ENCODE measurements around the gene HCRTR1.
A peak's percentile ranks its signal among the peaks of the same experiment; 100 is the strongest.

Gene HCRTR1

DNA sequence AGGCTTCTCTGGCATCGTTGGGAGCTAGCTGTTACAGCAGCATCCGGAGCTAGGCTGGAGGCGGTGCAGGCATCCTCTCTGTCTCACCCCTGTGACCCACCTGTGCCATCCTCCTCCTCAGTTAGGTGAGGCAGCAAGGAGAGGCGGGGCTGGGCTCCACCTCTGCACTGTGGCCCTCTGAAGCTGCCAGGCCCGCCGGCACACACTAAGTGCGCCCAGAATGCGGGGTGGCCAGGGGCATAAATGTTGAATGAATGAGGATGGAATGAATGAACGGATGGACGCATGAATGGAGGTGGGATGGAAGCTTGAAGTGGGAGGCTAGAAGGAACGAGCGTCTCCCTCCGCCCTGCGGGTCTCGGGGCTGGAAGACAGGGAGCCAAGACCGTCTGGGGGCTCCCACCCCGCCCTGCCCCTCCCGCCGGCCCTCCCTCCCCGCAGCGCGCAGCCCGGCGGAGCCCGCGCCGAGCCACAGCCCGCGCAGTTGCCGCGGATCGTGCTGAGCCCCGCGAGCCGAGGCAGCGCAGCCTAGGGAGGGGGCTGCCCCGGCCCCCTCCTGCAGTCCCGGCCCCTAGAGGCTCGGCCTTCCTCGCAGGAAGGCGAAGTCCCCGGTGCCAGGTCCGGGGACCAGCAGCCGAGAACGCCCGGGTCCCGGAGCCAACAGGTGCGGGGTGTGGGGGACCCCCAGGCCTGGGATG lies at the start of gene HCRTR1:
Gene HCRTR1, plus strand, starts transcription at position 472 of the 698 bp plus-strand sequence. CDS start 1,504 bp downstream, outside the sequence.
- Histone ChIP-seq H3K4me1 (ENCODE audit: control insufficient read depth, insufficient read depth, low read length) (peaks cover 5% of the 10 kb centered on the region; the same call in 1 of the 2 replicates), H3K9me3 (ENCODE audit: control insufficient read depth, insufficient read depth, low read length) (no peaks in the 10 kb centered on the region), H3K36me3 (ENCODE audit: control insufficient read depth, insufficient read depth, low read length) (no peaks in the 10 kb centered on the region), H3K4me3 (ENCODE audit: low read length) (peak within 1 kb of the TSS; percentile 74; the same call in 1 of the 2 replicates), H3K27me3 (ENCODE audit: control insufficient read depth, insufficient read depth, low read length) (peaks cover 5% of the 10 kb centered on the region; the same call in 1 of the 2 replicates), H3K27ac (ENCODE audit: low read length) (no peak within 1 kb of the TSS)
- no peak for DNase-seq (ENCODE audit: low read depth, low spot score)
- no CpG with 5 or more reads among the region's 48 CpGs for WGBS (ENCODE audit: insufficient coverage, insufficient read length)

DNA sequence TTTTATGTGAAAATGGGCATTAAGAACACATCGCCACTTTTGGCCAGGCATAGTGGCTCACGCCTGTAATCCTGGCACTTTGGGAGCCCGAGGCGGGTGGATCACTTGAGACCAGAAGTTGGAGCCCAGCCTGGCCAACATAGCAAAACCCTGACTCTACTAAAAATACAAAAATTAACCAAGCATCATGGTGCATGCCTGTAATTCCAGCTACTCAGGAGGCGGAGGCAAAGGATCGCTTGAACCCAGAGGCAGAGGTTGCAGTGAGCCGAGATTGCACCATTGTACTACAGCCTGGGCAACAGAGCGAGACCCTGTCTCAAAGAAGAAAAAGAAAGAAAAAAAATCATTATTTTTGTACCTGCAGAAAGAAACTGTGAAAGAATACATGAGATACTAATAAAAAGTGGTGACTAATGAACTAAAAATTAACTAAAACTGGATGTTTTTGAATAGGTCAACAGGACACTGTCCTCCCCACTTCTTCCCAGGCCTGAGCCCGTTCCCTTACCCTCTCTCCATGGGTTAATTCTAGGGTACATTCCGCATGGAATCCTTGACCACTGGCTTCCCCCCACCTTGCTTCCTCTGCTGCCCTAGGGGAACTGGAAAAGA lies 49.4 kb upstream of the HCRTR1 start:
- H3K4me3 ChIP-seq (ENCODE audit: low read length): no peak overlapping the region
- no peaks in the 10 kb centered on the region for H3K36me3 ChIP-seq (ENCODE audit: control insufficient read depth, insufficient read depth, low read length)
- H3K9me3 ChIP-seq (ENCODE audit: control insufficient read depth, insufficient read depth, low read length): no peaks in the 10 kb centered on the region
- no peaks in the 10 kb centered on the region for H3K27me3 ChIP-seq (ENCODE audit: control insufficient read depth, insufficient read depth, low read length)
- no peak overlapping the region for H3K27ac ChIP-seq (ENCODE audit: low read length)
- no CpG with 5 or more reads among the region's 10 CpGs for WGBS (ENCODE audit: insufficient coverage, insufficient read length)
- 0 out of 2 replicates have a peak, but pooled peaks cover 1% of the 10 kb centered on the region for H3K4me1 ChIP-seq (ENCODE audit: control insufficient read depth, insufficient read depth, low read length)
- no peak for DNase-seq (ENCODE audit: low read depth, low spot score)

DNA sequence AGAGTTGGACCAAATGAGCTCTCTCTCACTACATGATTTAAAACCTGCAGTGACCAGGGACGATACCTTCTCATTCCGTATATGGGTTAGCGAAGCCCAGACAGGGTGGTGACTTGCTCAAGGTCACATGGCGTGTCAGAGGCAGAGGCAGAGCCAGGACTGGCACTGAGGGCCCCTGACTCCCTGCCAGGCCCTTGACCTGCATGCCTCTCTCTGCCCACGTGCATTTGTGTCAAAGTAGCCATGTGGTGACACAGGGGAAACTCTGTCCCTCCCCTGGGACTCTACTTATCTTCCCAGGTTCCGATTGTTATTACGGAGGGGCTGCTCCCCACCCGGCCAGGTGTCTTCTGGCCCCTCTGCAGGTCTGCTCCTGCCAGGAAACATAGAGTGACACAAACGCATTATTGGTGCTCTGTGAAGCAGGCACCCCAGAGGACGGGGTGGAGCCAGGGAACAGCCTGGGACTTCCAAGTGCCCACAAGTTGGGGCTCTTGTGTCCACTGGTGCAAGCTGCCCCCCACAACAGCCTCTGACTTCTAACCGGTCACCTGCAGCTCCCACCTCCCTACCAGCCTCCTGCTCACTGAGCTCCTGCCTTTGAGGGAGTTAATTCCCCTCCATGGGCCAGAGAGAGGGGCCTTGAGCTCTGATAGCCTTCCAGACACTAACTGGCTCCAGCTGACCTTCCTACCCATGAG lies 48.4 kb upstream of the HCRTR1 start:
- no peaks in the 10 kb centered on the region for H3K9me3 ChIP-seq (ENCODE audit: control insufficient read depth, insufficient read depth, low read length)
- H3K27ac ChIP-seq (ENCODE audit: low read length): no peak overlapping the region
- no peaks in the 10 kb centered on the region for H3K27me3 ChIP-seq (ENCODE audit: control insufficient read depth, insufficient read depth, low read length)
- H3K4me1 ChIP-seq (ENCODE audit: control insufficient read depth, insufficient read depth, low read length): 0 out of 2 replicates have a peak, but pooled peaks cover 1% of the 10 kb centered on the region
- DNase-seq (ENCODE audit: low read depth, low spot score): no peak
- no peaks in the 10 kb centered on the region for H3K36me3 ChIP-seq (ENCODE audit: control insufficient read depth, insufficient read depth, low read length)
- no peak overlapping the region for H3K4me3 ChIP-seq (ENCODE audit: low read length)
- no CpG with 5 or more reads among the region's 11 CpGs for WGBS (ENCODE audit: insufficient coverage, insufficient read length)

DNA sequence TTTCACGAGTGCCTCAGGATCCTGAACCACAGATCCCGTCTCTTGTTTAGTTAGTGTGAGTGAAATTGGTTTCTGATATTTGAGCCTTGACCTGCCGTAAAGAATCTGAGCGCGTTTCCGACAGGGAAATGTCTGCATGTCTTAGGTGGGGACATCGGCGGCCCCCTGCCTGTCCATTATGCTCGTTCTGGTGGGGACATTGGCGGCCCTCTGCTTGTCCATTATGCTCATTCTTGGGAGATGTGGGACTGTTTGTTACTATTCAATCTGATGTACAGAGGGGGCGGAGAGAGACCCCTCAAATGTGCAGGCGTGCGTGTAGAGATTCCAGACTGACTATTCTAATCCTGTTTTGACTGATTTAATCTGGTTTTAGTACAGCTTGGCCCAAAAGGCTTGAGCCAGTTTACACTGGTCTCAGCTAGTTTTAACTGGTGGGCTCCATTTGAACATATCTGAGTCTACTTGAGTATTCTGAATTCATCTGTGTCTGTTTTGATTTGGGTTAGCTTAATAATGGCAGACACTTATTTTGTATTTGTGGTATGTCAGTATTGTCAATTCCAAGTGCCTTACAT lies 47.8 kb upstream of the HCRTR1 start:
- H3K4me3 ChIP-seq (ENCODE audit: low read length): no peak overlapping the region
- WGBS (ENCODE audit: insufficient coverage, insufficient read length): no CpG with 5 or more reads among the region's 13 CpGs
- no peaks in the 10 kb centered on the region for H3K27me3 ChIP-seq (ENCODE audit: control insufficient read depth, insufficient read depth, low read length)
- no peaks in the 10 kb centered on the region for H3K36me3 ChIP-seq (ENCODE audit: control insufficient read depth, insufficient read depth, low read length)
- no peaks in the 10 kb centered on the region for H3K4me1 ChIP-seq (ENCODE audit: control insufficient read depth, insufficient read depth, low read length)
- no peak for DNase-seq (ENCODE audit: low read depth, low spot score)
- no peaks in the 10 kb centered on the region for H3K9me3 ChIP-seq (ENCODE audit: control insufficient read depth, insufficient read depth, low read length)
- no peak overlapping the region for H3K27ac ChIP-seq (ENCODE audit: low read length)

DNA sequence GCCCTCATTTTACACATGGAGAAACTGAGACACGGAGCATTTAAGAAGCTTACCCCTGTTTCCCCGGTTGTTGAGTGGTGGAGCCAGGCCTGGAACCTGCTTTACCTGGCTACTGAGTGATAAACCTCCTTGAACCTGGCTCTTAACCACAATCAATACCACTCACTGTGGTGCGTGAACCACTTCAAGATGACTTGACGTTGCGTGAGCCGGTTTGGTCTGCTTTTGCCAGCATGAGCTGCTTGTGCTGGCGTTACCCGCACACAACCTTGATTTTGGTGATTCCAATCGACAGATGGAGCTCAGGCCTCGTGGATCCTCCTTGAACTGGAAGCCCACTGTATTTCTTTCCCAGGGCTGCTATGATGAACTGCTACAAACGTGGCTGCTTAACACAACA lies 47.3 kb upstream of the HCRTR1 start:
- no peak overlapping the region for H3K4me3 ChIP-seq (ENCODE audit: low read length)
- no CpG with 5 or more reads among the region's 11 CpGs for WGBS (ENCODE audit: insufficient coverage, insufficient read length)
- H3K9me3 ChIP-seq (ENCODE audit: control insufficient read depth, insufficient read depth, low read length): no peaks in the 10 kb centered on the region
- DNase-seq (ENCODE audit: low read depth, low spot score): no peak
- H3K27ac ChIP-seq (ENCODE audit: low read length): no peak overlapping the region
- H3K27me3 ChIP-seq (ENCODE audit: control insufficient read depth, insufficient read depth, low read length): no peaks in the 10 kb centered on the region
- no peaks in the 10 kb centered on the region for H3K36me3 ChIP-seq (ENCODE audit: control insufficient read depth, insufficient read depth, low read length)
- H3K4me1 ChIP-seq (ENCODE audit: control insufficient read depth, insufficient read depth, low read length): peaks cover under 1% of the 10 kb centered on the region; the same call in 1 of the 2 replicates

DNA sequence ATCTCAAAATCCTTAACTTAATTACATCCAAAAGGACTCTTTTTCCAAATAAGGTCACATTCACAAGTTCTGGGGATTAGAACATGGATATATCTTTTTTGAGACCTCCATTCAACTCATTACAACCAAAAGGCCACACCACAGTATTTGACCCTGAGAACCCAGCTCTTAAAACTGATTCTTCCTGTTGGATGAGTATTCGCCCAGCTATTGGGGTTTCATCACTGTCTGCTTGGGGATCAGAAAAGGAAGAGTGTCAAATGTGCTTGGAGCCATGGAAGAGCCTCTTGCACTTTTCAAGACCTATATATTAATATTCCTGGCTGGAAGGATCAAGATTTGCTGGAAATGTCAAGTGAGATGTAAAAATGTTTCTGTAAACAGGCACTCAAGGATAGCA lies 46.6 kb upstream of the HCRTR1 start:
- no peaks in the 10 kb centered on the region for H3K27me3 ChIP-seq (ENCODE audit: control insufficient read depth, insufficient read depth, low read length)
- H3K36me3 ChIP-seq (ENCODE audit: control insufficient read depth, insufficient read depth, low read length): no peaks in the 10 kb centered on the region
- H3K27ac ChIP-seq (ENCODE audit: low read length): no peak overlapping the region
- no CpG with 5 or more reads among the region's 1 CpG for WGBS (ENCODE audit: insufficient coverage, insufficient read length)
- no peak for DNase-seq (ENCODE audit: low read depth, low spot score)
- H3K4me3 ChIP-seq (ENCODE audit: low read length): no peak overlapping the region
- H3K9me3 ChIP-seq (ENCODE audit: control insufficient read depth, insufficient read depth, low read length): no peaks in the 10 kb centered on the region
- peaks cover 5% of the 10 kb centered on the region for H3K4me1 ChIP-seq (ENCODE audit: control insufficient read depth, insufficient read depth, low read length)

- WGBS (ENCODE audit: insufficient coverage, insufficient read length): no CpG with 5 or more reads among the region's 14 CpGs
- no peaks in the 10 kb centered on the region for H3K27me3 ChIP-seq (ENCODE audit: control insufficient read depth, insufficient read depth, low read length)
- no peak for DNase-seq (ENCODE audit: low read depth, low spot score)
- H3K4me1 ChIP-seq (ENCODE audit: control insufficient read depth, insufficient read depth, low read length): peaks cover 5% of the 10 kb centered on the region
- no peak overlapping the region for H3K27ac ChIP-seq (ENCODE audit: low read length)
- H3K36me3 ChIP-seq (ENCODE audit: control insufficient read depth, insufficient read depth, low read length): no peaks in the 10 kb centered on the region
- H3K4me3 ChIP-seq (ENCODE audit: low read length): no peak overlapping the region
- H3K9me3 ChIP-seq (ENCODE audit: control insufficient read depth, insufficient read depth, low read length): no peaks in the 10 kb centered on the region
Observed at GRCh38 chr1:31571340-31572295, 45.9 kb upstream of the HCRTR1 start.

DNA sequence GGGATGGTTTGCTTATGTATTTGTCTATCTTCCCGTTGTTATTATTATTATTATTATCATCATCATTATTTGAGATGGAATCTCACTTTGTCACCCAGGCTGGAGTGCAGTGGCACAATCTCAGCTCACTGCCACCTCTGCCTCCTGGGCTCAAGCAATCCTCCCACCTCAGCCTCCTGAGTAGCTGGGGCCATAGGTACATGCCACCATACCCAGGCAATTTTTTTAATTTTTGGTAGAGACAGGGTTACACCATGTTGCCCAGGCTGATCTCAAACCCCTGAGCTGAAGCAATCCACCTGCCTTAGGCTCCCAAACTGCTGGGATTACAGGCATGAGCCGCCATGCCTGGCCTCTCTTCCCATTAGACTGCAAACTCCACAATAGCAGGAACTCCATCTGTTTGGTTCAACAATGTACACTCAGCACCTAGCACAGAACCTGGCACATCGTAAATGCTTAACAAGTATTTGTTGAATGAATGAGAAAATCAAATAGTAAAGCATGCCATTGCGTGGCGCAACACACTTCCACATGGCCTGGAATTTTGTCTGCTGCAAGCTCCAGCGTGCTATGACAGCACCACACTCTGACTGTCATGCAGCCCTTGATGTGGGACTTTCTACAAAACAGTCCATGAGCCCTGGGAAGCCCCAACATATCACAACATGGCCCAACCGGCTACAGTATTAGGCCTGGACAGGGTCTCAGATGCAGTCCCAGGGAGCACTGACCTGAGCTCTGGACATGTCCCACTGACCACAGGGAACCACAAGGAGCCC lies 45.0 kb upstream of the HCRTR1 start:
- H3K4me1 ChIP-seq (ENCODE audit: control insufficient read depth, insufficient read depth, low read length): peaks cover 9% of the 10 kb centered on the region
- no peaks in the 10 kb centered on the region for H3K9me3 ChIP-seq (ENCODE audit: control insufficient read depth, insufficient read depth, low read length)
- no peak overlapping the region for H3K27ac ChIP-seq (ENCODE audit: low read length)

GRCh38 chr1:31573261-31573660 lies 44.2 kb upstream of the HCRTR1 start:
- H3K27ac ChIP-seq (ENCODE audit: low read length): no peak overlapping the region
- no peaks in the 10 kb centered on the region for H3K27me3 ChIP-seq (ENCODE audit: control insufficient read depth, insufficient read depth, low read length)
- no peak overlapping the region for H3K4me3 ChIP-seq (ENCODE audit: low read length)
- H3K9me3 ChIP-seq (ENCODE audit: control insufficient read depth, insufficient read depth, low read length): no peaks in the 10 kb centered on the region
- no peaks in the 10 kb centered on the region for H3K36me3 ChIP-seq (ENCODE audit: control insufficient read depth, insufficient read depth, low read length)
- no CpG with 5 or more reads among the region's 8 CpGs for WGBS (ENCODE audit: insufficient coverage, insufficient read length)
- no peak for DNase-seq (ENCODE audit: low read depth, low spot score)
- peaks cover 9% of the 10 kb centered on the region for H3K4me1 ChIP-seq (ENCODE audit: control insufficient read depth, insufficient read depth, low read length)

More for the DNA sequence above, 45.0 kb upstream of the HCRTR1 start:
- Histone ChIP-seq H3K27me3 (ENCODE audit: control insufficient read depth, insufficient read depth, low read length) (no peaks in the 10 kb centered on the region), H3K36me3 (ENCODE audit: control insufficient read depth, insufficient read depth, low read length) (no peaks in the 10 kb centered on the region), H3K4me3 (ENCODE audit: low read length) (no peak overlapping the region)
- no peak for DNase-seq (ENCODE audit: low read depth, low spot score)
- no CpG with 5 or more reads among the region's 7 CpGs for WGBS (ENCODE audit: insufficient coverage, insufficient read length)

All from iPS DF 6.9 (cell line).